HTERT RPE-1 (cell line): Measurements from ENCODE around the gene NR4A3.
"Not testable (repeated sequence)": the region's sequence is repeated elsewhere in the genome, so short reads cannot be mapped to it uniquely, and the experiment has no call there.

Source experiments
- in situ Hi-C: fragments of 300-500 bp; cut with MboI; formaldehyde crosslinking; loops from 4 replicates; pipeline ENCODE4 v1.14.3; 2020; ENCODE audit warnings: low sequenced_read_pairs

Gene NR4A3

GRCh38 chr9:99832558-99832864 lies 10.8 kb downstream of the NR4A3 start:
- in situ Hi-C loops = no loop called here

GRCh38 chr9:99833735-99834134 lies 12.1 kb downstream of the NR4A3 start:
- in situ Hi-C loops = no loop called here

- in situ Hi-C loops = no loop called here
Measured at GRCh38 chr9:99834474-99834873, 12.8 kb downstream of the NR4A3 start.

GRCh38 chr9:99835142-99835541 lies 13.5 kb downstream of the NR4A3 start:
- in situ Hi-C loops = no loop called here

GRCh38 chr9:99835581-99835980 lies 13.9 kb downstream of the NR4A3 start:
- in situ Hi-C loops = no loop called here

GRCh38 chr9:99840072-99840471 lies 18.4 kb downstream of the NR4A3 start:
- in situ Hi-C loops = no loop called here

- in situ Hi-C loops = no loop called here
Measured at GRCh38 chr9:99845063-99845462, 23.4 kb downstream of the NR4A3 start.

GRCh38 chr9:99848447-99848846 lies 26.8 kb downstream of the NR4A3 start:
- in situ Hi-C loops = no loop called here

GRCh38 chr9:99850736-99851499 lies 29.2 kb downstream of the NR4A3 start:
- in situ Hi-C loops = no loop called here

- in situ Hi-C loops = no loop called here
Measured at GRCh38 chr9:99851500-99851822, 29.8 kb downstream of the NR4A3 start.

- in situ Hi-C loops = no loop called here
Measured at GRCh38 chr9:99852617-99853016, 30.9 kb downstream of the NR4A3 start.

- in situ Hi-C loops = no loop called here
Measured at GRCh38 chr9:99855467-99856176, 33.9 kb downstream of the NR4A3 start.

GRCh38 chr9:99857576-99857975 lies 35.9 kb downstream of the NR4A3 start:
- in situ Hi-C loops = not testable (repeated sequence)

GRCh38 chr9:99858087-99858486 lies 36.4 kb downstream of the NR4A3 start:
- in situ Hi-C loops = no loop called here

GRCh38 chr9:99859243-99859980 lies 37.7 kb downstream of the NR4A3 start:
- in situ Hi-C loops = no loop called here

GRCh38 chr9:99860266-99860665 lies 38.6 kb downstream of the NR4A3 start:
- in situ Hi-C loops = no loop called here

GRCh38 chr9:99863955-99864354 lies 42.3 kb downstream of the NR4A3 start:
- in situ Hi-C loops = no loop called here

- in situ Hi-C loops = no loop called here
Measured at GRCh38 chr9:99866398-99866797, 44.7 kb downstream of the NR4A3 start.

- in situ Hi-C loops = no loop called here
Measured at GRCh38 chr9:99867536-99867935, 45.9 kb downstream of the NR4A3 start.

- in situ Hi-C loops = no loop called here
Measured at GRCh38 chr9:99867968-99868367, 46.3 kb downstream of the NR4A3 start.

- in situ Hi-C loops = no loop called here
Measured at GRCh38 chr9:99868845-99869244, 47.2 kb downstream of the NR4A3 start.

- in situ Hi-C loops = no loop called here
Measured at GRCh38 chr9:99870126-99870525, 48.4 kb downstream of the NR4A3 start.
